ENCODE results near the gene DYSF.

DNA sequence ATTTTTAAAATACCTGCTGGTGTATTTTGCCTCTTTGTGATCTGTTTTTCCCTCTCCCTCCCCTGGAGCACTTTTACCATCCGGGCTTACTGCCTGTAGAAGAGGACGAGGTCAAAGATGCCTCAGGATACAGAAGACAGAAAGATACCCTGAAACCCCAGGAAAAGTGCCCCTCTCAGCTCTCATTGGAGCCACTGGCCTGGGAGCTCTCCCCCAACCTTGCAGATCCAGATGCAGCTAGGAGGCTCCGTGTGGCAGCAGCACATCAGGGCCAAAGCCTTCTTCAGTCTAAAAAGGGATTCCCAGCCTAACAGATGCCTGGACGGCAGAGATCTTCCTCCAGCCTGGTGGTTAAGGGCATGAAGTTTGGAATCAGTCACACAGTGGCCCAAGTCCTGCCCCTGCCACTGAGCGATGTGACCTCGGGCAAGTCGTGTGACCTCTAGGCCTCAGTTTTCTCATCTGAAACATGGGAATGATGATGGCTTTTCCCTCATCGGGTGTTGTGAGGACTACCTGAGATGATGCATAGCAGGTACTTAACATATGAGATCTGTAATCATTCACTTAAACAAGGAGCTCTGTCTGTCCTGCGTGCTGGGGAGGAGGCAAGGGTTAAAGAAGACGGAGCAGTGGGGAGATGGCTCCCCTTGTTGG, 239.4 kb downstream of the DYSF start:
- no peak for TF ChIP-seq POLR2A (IDR thresholded peaks at IDR 0.05; ENCODE audit: low read length)
- TF ChIP-seq GATA1 (IDR thresholded peaks at IDR 0.05; ENCODE audit: low read depth, low read length), result no peak
